MM.1S (cell line): ENCODE data around the gene MSMP.

Experiments
- DNase-seq: peaks from one replicate; pipeline ENCODE4 v3.0.0-alpha.2; 2015
- H2AFZ ChIP-seq: fragments of 300-600 bp; sonication (generic); 2 replicates; pipeline ENCODE4 v1.6.0; 2016; ENCODE audit warnings: antibody characterized with exemption, low read length
- H3F3A ChIP-seq: fragments of 300-600 bp; sonication (generic); 2 replicates; pipeline ENCODE4 v1.6.1; 2016; ENCODE audit warnings: mild to moderate bottlenecking, antibody characterized with exemption, low read length, moderate library complexity, mixed read lengths; ENCODE audit not compliant: insufficient read depth
- H3K27ac ChIP-seq: fragments of 300-600 bp; sonication (generic); 2 replicates; pipeline ENCODE4 v1.5.1; 2016; ENCODE audit warnings: mild to moderate bottlenecking, low read length
- H3K27me3 ChIP-seq: fragments of 300-600 bp; sonication (generic); replicated peaks from 2 replicates; pipeline ENCODE4 v1.6.0; 2016; ENCODE audit warnings: low read length; ENCODE audit not compliant: insufficient read depth
- H3K36me3 ChIP-seq: fragments of 300-600 bp; sonication (generic); replicated peaks from 2 replicates; pipeline ENCODE4 v1.6.1; 2016; ENCODE audit warnings: mild to moderate bottlenecking, low read length, mixed read lengths; ENCODE audit not compliant: insufficient read depth
- H3K4me1 ChIP-seq: fragments of 300-600 bp; sonication (generic); 2 replicates; pipeline ENCODE4 v1.6.1; 2016; ENCODE audit warnings: low read length, mixed read lengths
- H3K4me2 ChIP-seq: fragments of 300-600 bp; sonication (generic); 2 replicates; pipeline ENCODE4 v1.6.0; 2016; ENCODE audit warnings: low read depth, low read length
- H3K4me3 ChIP-seq: fragments of 300-600 bp; sonication (generic); 2 replicates; pipeline ENCODE4 v1.5.1; 2016; ENCODE audit warnings: low read length, mixed read lengths
- H3K79me2 ChIP-seq: fragments of 300-600 bp; sonication (generic); 2 replicates; pipeline ENCODE4 v1.6.1; 2016; ENCODE audit warnings: mixed run types, low read length, mixed read lengths
- H3K9ac ChIP-seq: fragments of 300-600 bp; sonication (generic); 2 replicates; pipeline ENCODE4 v1.6.1; 2016; ENCODE audit warnings: low read length, mixed read lengths
- H3K9me2 ChIP-seq: fragments of 300-600 bp; sonication (generic); replicated peaks from 2 replicates; pipeline ENCODE4 v1.6.1; 2016; ENCODE audit warnings: mild to moderate bottlenecking, low read length, mixed read lengths; ENCODE audit not compliant: insufficient read depth
- H3K9me3 ChIP-seq: fragments of 300-600 bp; sonication (generic); replicated peaks from 2 replicates; pipeline ENCODE4 v1.6.1; 2016; ENCODE audit warnings: mild to moderate bottlenecking, low read length, mixed read lengths; ENCODE audit not compliant: insufficient read depth
- H4K20me1 ChIP-seq: fragments of 300-600 bp; sonication (generic); 2 replicates; pipeline ENCODE4 v1.6.1; 2016; ENCODE audit warnings: mild to moderate bottlenecking, low read length, moderate library complexity, mixed read lengths; ENCODE audit not compliant: insufficient read depth
- CTCF ChIP-seq: fragments of 300-600 bp; sonication (generic); IDR thresholded peaks from 2 replicates; pipeline ENCODE4 v1.5.1; 2016; ENCODE audit warnings: antibody characterized with exemption, low read length, mixed read lengths
- EZH2 ChIP-seq: fragments of 300-600 bp; sonication (generic); optimal IDR thresholded peaks from 2 replicates; pipeline ENCODE3; 2017; ENCODE audit warnings: low read depth, mild to moderate bottlenecking, antibody characterized with exemption, low read length, mixed read lengths
- EZH2phosphoT487 ChIP-seq: fragments of 300-600 bp; sonication (generic); IDR thresholded peaks from 2 replicates; pipeline ENCODE4 v1.6.1; 2018; ENCODE audit warnings: antibody characterized with exemption, low read length

Gene MSMP

GRCh38 chr9:35705836-35706430 lies 48.1 kb downstream of the MSMP start:
- Histone ChIP-seq H3K4me2 (no peak overlapping the region), H3K4me1 (no peaks in the 10 kb centered on the region), H4K20me1 (no peaks in the 10 kb centered on the region), H3K9ac (no peak overlapping the region), H3F3A (no peaks in the 10 kb centered on the region), H3K27me3 (no peaks in the 10 kb centered on the region), H3K79me2 (no peaks in the 10 kb centered on the region), H3K9me2 (no peaks in the 10 kb centered on the region), H2AFZ (no peak overlapping the region), H3K4me3 (no peak overlapping the region), H3K36me3 (peaks cover 6% of the 10 kb centered on the region), H3K27ac (no peak overlapping the region), H3K9me3 (no peaks in the 10 kb centered on the region)
- TF ChIP-seq CTCF (no peak), EZH2phosphoT487 (no peak), EZH2 (no peak)
- DNase-seq: no peak

- Histone ChIP-seq H3F3A (no peaks in the 10 kb centered on the region), H3K27me3 (no peaks in the 10 kb centered on the region), H4K20me1 (no peaks in the 10 kb centered on the region), H3K27ac (no peak overlapping the region), H3K36me3 (peaks cover 6% of the 10 kb centered on the region), H2AFZ (no peak overlapping the region), H3K9me3 (no peaks in the 10 kb centered on the region), H3K9me2 (no peaks in the 10 kb centered on the region), H3K79me2 (no peaks in the 10 kb centered on the region), H3K4me2 (no peak overlapping the region), H3K9ac (no peak overlapping the region), H3K4me1 (no peaks in the 10 kb centered on the region), H3K4me3 (no peak overlapping the region)
- TF ChIP-seq EZH2: no peak
- no peak for TF ChIP-seq EZH2phosphoT487
- no peak for TF ChIP-seq CTCF
- no peak for DNase-seq
These were observed 48.7 kb downstream of the MSMP start for GRCh38 chr9:35705372-35705771.

GRCh38 chr9:35703906-35704672 lies 50.0 kb downstream of the MSMP start:
- Histone ChIP-seq H3K9ac (no peak overlapping the region), H3K36me3 (peaks cover 6% of the 10 kb centered on the region; the same call in 1 of the 2 replicates), H3F3A (no peaks in the 10 kb centered on the region), H2AFZ (no peak overlapping the region), H3K9me2 (no peaks in the 10 kb centered on the region), H3K27me3 (no peaks in the 10 kb centered on the region), H3K4me3 (no peak overlapping the region), H4K20me1 (no peaks in the 10 kb centered on the region), H3K79me2 (no peaks in the 10 kb centered on the region), H3K4me2 (no peak overlapping the region), H3K27ac (no peak overlapping the region), H3K4me1 (no peaks in the 10 kb centered on the region), H3K9me3 (no peaks in the 10 kb centered on the region)
- no peak for DNase-seq
- TF ChIP-seq EZH2phosphoT487 (no peak), CTCF (no peak), EZH2 (no peak)
